GM12878 (cell line): ENCODE measurements around the gene DMRT2.

Experiments used
- EP300 ChIP-seq, 2 experiments: fragments of 150-350 bp in 1 of 2; IDR thresholded peaks; 2 replicates each; pipeline ENCODE4 v1.6.1; 2011 to 2012; ENCODE audit warnings: low read depth in 2 of 2, low read length in 2 of 2, borderline replicate concordance in 1 of 2, improper control_type of control experiment in 1 of 2, inconsistent platforms in 1 of 2; ENCODE audit not compliant: control insufficient read depth in 1 of 2
- USF2 ChIP-seq: IDR thresholded peaks from 2 replicates; pipeline ENCODE4 v1.6.1; 2011; ENCODE audit warnings: low read depth, low read length, improper control_type of control experiment, borderline replicate concordance

DNA sequence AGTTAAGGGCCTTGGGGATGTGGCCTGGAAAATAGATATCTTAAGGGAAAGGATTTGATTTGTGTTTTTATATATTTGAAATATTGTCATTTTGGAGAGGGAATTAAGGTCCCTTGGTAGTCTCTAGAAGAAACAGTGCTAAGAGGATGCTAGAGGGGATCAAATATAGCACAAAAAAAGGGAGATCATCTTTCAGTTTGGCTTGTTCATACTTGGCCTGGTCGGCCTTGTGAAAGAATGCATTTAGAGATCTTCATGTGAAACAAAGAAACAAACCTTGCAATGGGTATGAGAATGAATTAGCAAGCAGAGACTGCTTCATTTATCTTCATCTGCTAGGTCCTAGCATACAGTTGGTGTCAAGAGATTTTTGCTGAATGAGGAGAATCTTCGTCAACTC lies 15.0 kb downstream of the DMRT2 start:
- TF ChIP-seq EP300 (IDR thresholded peaks at IDR 0.05; ENCODE audit: borderline replicate concordance in 1 of 2, control insufficient read depth in 1 of 2, low read depth in 2 of 2, low read length in 2 of 2), result no peak
- no peak for TF ChIP-seq USF2
